ENCODE data around the gene SEC62.

Gene SEC62

GRCh38 chr3:169966428-169966950 is at the start of gene SEC62:
Gene SEC62, plus strand, starts transcription at chr3:169966807. Its CDS starts 16 bp downstream, at chr3:169966823.
- Mint-ChIP-seq H3K4me1 (ENCODE audit: low read depth) (peaks cover 60% of the 10 kb centered on the region), H3K4me3 (peak within 1 kb of the TSS; percentile 87), H3K36me3 (ENCODE audit: low read depth) (peaks cover 17% of the 10 kb centered on the region), H3K9me3 (no peaks in the 10 kb centered on the region), H3K27ac (peak within 1 kb of the TSS; percentile 94), H3K27me3 (no peaks in the 10 kb centered on the region)

GRCh38 chr3:169923189-169923588 is 43.4 kb upstream of the SEC62 start:
- H3K4me3 Mint-ChIP-seq, result no peak overlapping the region
- H3K27me3 Mint-ChIP-seq, result no peaks in the 10 kb centered on the region
- no peaks in the 10 kb centered on the region for H3K9me3 Mint-ChIP-seq
- no peak overlapping the region for H3K27ac Mint-ChIP-seq
- no peaks in the 10 kb centered on the region for H3K4me1 Mint-ChIP-seq (ENCODE audit: low read depth)
- no peaks in the 10 kb centered on the region for H3K36me3 Mint-ChIP-seq (ENCODE audit: low read depth)

GRCh38 chr3:169923831-169924230 is 42.8 kb upstream of the SEC62 start:
- Mint-ChIP-seq H3K4me1 (ENCODE audit: low read depth) (no peaks in the 10 kb centered on the region), H3K36me3 (ENCODE audit: low read depth) (no peaks in the 10 kb centered on the region), H3K9me3 (no peaks in the 10 kb centered on the region), H3K27me3 (no peaks in the 10 kb centered on the region), H3K4me3 (no peak overlapping the region), H3K27ac (no peak overlapping the region)

- no peak overlapping the region for H3K4me3 Mint-ChIP-seq
- peaks cover 3% of the 10 kb centered on the region for H3K27me3 Mint-ChIP-seq
- peaks cover 18% of the 10 kb centered on the region for H3K4me1 Mint-ChIP-seq (ENCODE audit: low read depth)
- no peak overlapping the region for H3K27ac Mint-ChIP-seq
- H3K36me3 Mint-ChIP-seq (ENCODE audit: low read depth), result no peaks in the 10 kb centered on the region
- H3K9me3 Mint-ChIP-seq, result no peaks in the 10 kb centered on the region
These were observed 36.6 kb upstream of the SEC62 start for GRCh38 chr3:169929830-169930519.

GRCh38 chr3:169930843-169931242 is 35.8 kb upstream of the SEC62 start:
- Mint-ChIP-seq H3K4me1 (ENCODE audit: low read depth) (peaks cover 18% of the 10 kb centered on the region), H3K27me3 (peaks cover 3% of the 10 kb centered on the region), H3K27ac (no peak overlapping the region), H3K36me3 (ENCODE audit: low read depth) (no peaks in the 10 kb centered on the region), H3K4me3 (no peak overlapping the region), H3K9me3 (no peaks in the 10 kb centered on the region)

GRCh38 chr3:169931747-169932520 is 34.7 kb upstream of the SEC62 start:
- no peaks in the 10 kb centered on the region for H3K36me3 Mint-ChIP-seq (ENCODE audit: low read depth)
- no peak overlapping the region for H3K4me3 Mint-ChIP-seq
- H3K27me3 Mint-ChIP-seq, result peaks cover 3% of the 10 kb centered on the region
- H3K27ac Mint-ChIP-seq, result no peak overlapping the region
- peaks cover 18% of the 10 kb centered on the region for H3K4me1 Mint-ChIP-seq (ENCODE audit: low read depth)
- no peaks in the 10 kb centered on the region for H3K9me3 Mint-ChIP-seq

- H3K27me3 Mint-ChIP-seq, result no peaks in the 10 kb centered on the region
These were observed 27.3 kb upstream of the SEC62 start for GRCh38 chr3:169939320-169939719.

GRCh38 chr3:169939751-169940150 is 26.9 kb upstream of the SEC62 start:
- Mint-ChIP-seq H3K9me3 (no peaks in the 10 kb centered on the region), H3K4me3 (no peak overlapping the region), H3K27ac (no peak overlapping the region), H3K4me1 (ENCODE audit: low read depth) (peaks cover 33% of the 10 kb centered on the region), H3K27me3 (no peaks in the 10 kb centered on the region), H3K36me3 (ENCODE audit: low read depth) (no peaks in the 10 kb centered on the region)

More at GRCh38 chr3:169939320-169939719, 27.3 kb upstream of the SEC62 start:
- Mint-ChIP-seq H3K4me3 (no peak overlapping the region), H3K36me3 (ENCODE audit: low read depth) (no peaks in the 10 kb centered on the region), H3K9me3 (no peaks in the 10 kb centered on the region), H3K4me1 (ENCODE audit: low read depth) (peaks cover 30% of the 10 kb centered on the region), H3K27ac (no peak overlapping the region)

- Mint-ChIP-seq H3K36me3 (ENCODE audit: low read depth) (no peaks in the 10 kb centered on the region), H3K4me3 (no peak overlapping the region), H3K9me3 (no peaks in the 10 kb centered on the region), H3K4me1 (ENCODE audit: low read depth) (peaks cover 41% of the 10 kb centered on the region), H3K27me3 (no peaks in the 10 kb centered on the region), H3K27ac (no peak overlapping the region)
These were observed 26.0 kb upstream of the SEC62 start for GRCh38 chr3:169940470-169941181.

GRCh38 chr3:169945313-169945712 is 21.3 kb upstream of the SEC62 start:
- H3K4me3 Mint-ChIP-seq, result peak overlapping the region; percentile 17
- peak overlapping the region; percentile 64 for H3K27ac Mint-ChIP-seq
- peaks cover 46% of the 10 kb centered on the region for H3K4me1 Mint-ChIP-seq (ENCODE audit: low read depth)
- no peaks in the 10 kb centered on the region for H3K27me3 Mint-ChIP-seq
- H3K9me3 Mint-ChIP-seq, result no peaks in the 10 kb centered on the region
- no peaks in the 10 kb centered on the region for H3K36me3 Mint-ChIP-seq (ENCODE audit: low read depth)

- H3K36me3 Mint-ChIP-seq (ENCODE audit: low read depth), result no peaks in the 10 kb centered on the region
- no peaks in the 10 kb centered on the region for H3K27me3 Mint-ChIP-seq
- no peaks in the 10 kb centered on the region for H3K9me3 Mint-ChIP-seq
- peaks cover 36% of the 10 kb centered on the region for H3K4me1 Mint-ChIP-seq (ENCODE audit: low read depth)
- H3K27ac Mint-ChIP-seq, result no peak overlapping the region
- no peak overlapping the region for H3K4me3 Mint-ChIP-seq
These were observed 20.3 kb upstream of the SEC62 start for GRCh38 chr3:169946336-169946735.

GRCh38 chr3:169948559-169949448 is 17.8 kb upstream of the SEC62 start:
- Mint-ChIP-seq H3K27me3 (peaks cover 4% of the 10 kb centered on the region), H3K27ac (peak overlapping the region; percentile 38), H3K9me3 (no peaks in the 10 kb centered on the region), H3K36me3 (ENCODE audit: low read depth) (no peaks in the 10 kb centered on the region), H3K4me3 (no peak overlapping the region), H3K4me1 (ENCODE audit: low read depth) (peaks cover 42% of the 10 kb centered on the region)

GRCh38 chr3:169952045-169952444 is 14.6 kb upstream of the SEC62 start:
- Mint-ChIP-seq H3K9me3 (no peaks in the 10 kb centered on the region), H3K27me3 (peaks cover 7% of the 10 kb centered on the region), H3K27ac (no peak overlapping the region), H3K4me3 (no peak overlapping the region), H3K4me1 (ENCODE audit: low read depth) (peaks cover 28% of the 10 kb centered on the region), H3K36me3 (ENCODE audit: low read depth) (no peaks in the 10 kb centered on the region)

GRCh38 chr3:169953462-169954141 is 13.0 kb upstream of the SEC62 start:
- Mint-ChIP-seq H3K36me3 (ENCODE audit: low read depth) (no peaks in the 10 kb centered on the region), H3K4me1 (ENCODE audit: low read depth) (peaks cover 19% of the 10 kb centered on the region), H3K4me3 (peak overlapping the region; percentile 6), H3K27me3 (peaks cover 7% of the 10 kb centered on the region), H3K9me3 (no peaks in the 10 kb centered on the region), H3K27ac (peak overlapping the region; percentile 14)
